ENCODE results near the gene MRPL17. TPM values are rescaled to one million over a fixed set of nuclear protein-coding genes. Genes with fewer than 3 reads are reported as not detected.
"Not testable (repeated sequence)": the region's sequence is repeated elsewhere in the genome, so short reads cannot be mapped to it uniquely, and the experiment has no call there.

The MRPL17 gene
- total and polyA plus RNA-seq, 10 of the 15 experiments (the other 5 are each of a cell fraction or from before 2014, with no cell fraction given) = 60.3 to 171 (median 94.8) TPM

DNA sequence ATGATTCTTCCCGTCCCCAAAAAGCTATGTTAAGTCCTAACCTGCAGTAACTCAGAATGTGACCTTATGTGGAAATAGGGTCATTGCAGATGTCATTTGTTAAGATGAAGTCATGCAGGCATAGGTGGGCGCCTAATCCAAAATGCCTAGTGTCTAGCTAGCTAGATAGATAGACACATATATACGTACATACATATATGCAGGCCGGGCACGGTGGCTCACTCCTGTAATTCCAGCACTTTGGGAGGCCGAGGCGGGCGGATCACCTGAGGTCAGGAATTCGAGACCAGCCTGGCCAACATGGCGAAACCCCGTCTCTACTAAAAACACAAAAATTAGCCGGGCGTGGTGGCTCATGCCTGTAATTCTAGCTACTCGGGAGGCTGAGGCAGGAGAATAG, 928 bp upstream of the MRPL17 start:
- H3K9me3 ChIP-seq (replicated peaks; ENCODE audit: control insufficient read depth, insufficient read depth, low read length); H3K4me1 ChIP-seq (ENCODE audit: control insufficient read depth, insufficient read depth, low read length); intact Hi-C loops (cut with micrococcal nuclease; ENCODE audit: unreplicated experiment); H4K20me1 ChIP-seq (ENCODE audit: control insufficient read depth, insufficient read depth); ATAC-seq; H3K27ac ChIP-seq (ENCODE audit: control insufficient read depth, insufficient read depth); DNase-seq (ENCODE audit: low read depth, low spot score); H3K27me3 ChIP-seq (replicated peaks in 1 of 2; ENCODE audit: control insufficient read depth in 2 of 2, insufficient read depth in 2 of 2, low read length in 1 of 2); BruUV-seq (replicated peaks); FAIRE-seq: not testable (repeated sequence)
- RAD21 ChIA-PET (ENCODE audit: unreplicated experiment) = interaction anchor here (1.3 to 5.0 kb wide), 9 partner anchors 22 to 305 kb away, joined by 3 to 74 read pairs (median 21); partner anchors contain the start of genes ARFIP2, ILK, RRP8 and TAF10
- peak overlapping the region; percentile 81; the same call in 1 of the 2 replicates for H3K9ac ChIP-seq (ENCODE audit: control insufficient read depth, insufficient read depth, low read length)
- 0 out of 2 replicates have a peak, but pooled peaks have one; percentile 15 for TF ChIP-seq NR2F1 (conservative IDR thresholded peaks at IDR 0.05)
- peaks cover 0 to 13% of the 10 kb centered on the region in 2 experiments; a peak in 1 of 4 replicates for H3K36me3 ChIP-seq (ENCODE audit: control insufficient read depth in 2 of 2, insufficient read depth in 2 of 2, low read length in 1 of 2)
- peaks cover 29% of the 10 kb centered on the region for H3K79me2 ChIP-seq (ENCODE audit: control insufficient read depth, insufficient read depth, low read length)
- POLR2A ChIA-PET = interaction anchor here (0.9 to 4.6 kb wide), 7 partner anchors 9 to 80 kb away, joined by 3 to 34 read pairs (median 13); partner anchors contain the start of genes ILK, RRP8, TAF10 and TPP1
- in situ Hi-C loops (cut with MboI) = loop anchor here (5.0 kb wide), 1 partner anchor 152 kb away; no protein-coding TSS in a partner anchor
- peak overlapping the region; percentile 87 for H2AFZ ChIP-seq (ENCODE audit: control insufficient read depth, low read depth, low read length)
- 88% methylated on average over 14 of the region's 14 CpGs for WGBS (ENCODE audit: insufficient coverage, insufficient replicate concordance, low lambda C conversion rate, missing lambda C conversion rate)
- CTCF ChIA-PET = interaction anchor here (1.3 to 5.5 kb wide), 24 partner anchors 8 to 305 kb away, joined by 3 to 126 read pairs (median 8); partner anchors contain the start of genes ARFIP2, ILK, TAF10 and TIMM10B
- peak overlapping the region; percentile 45 for H3K4me2 ChIP-seq (ENCODE audit: control insufficient read depth, insufficient read depth)
- SMC1A ChIA-PET (ENCODE audit: uncharacterized antibody, unreplicated experiment) = interaction anchor here (0.9 to 4.4 kb wide), 15 partner anchors 10 to 305 kb away, joined by 3 to 57 read pairs (median 8); partner anchors contain the start of genes ARFIP2, ILK, RRP8 and TAF10
- H3K4me3 ChIP-seq = peak overlapping the region; percentile 59; the same call in 1 of the 2 replicates

DNA sequence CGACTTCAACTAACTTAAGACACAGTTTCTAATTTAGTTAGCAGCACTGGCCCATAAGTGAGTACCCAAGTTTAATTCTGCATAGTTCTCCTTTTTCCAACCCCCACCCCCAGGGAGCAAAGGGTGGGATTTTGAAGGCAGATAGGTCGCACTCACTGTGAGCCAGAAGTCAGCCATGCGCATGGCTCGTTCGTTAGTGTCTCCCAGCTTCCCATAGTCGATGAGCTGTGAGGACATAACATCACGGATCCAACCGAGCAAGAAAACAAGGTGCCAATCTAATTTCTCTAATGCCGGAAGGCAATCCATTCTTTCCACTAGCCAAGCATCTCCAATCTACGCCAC, 577 bp downstream of the MRPL17 start:
- intact Hi-C loops (cut with micrococcal nuclease; ENCODE audit: unreplicated experiment) = loop anchor here (2.0 kb wide), 1 partner anchor 70 kb away; the partner anchor contains the start of gene TAF10
- FAIRE-seq = no peak
- POLR2A ChIA-PET = interaction anchor here (0.8 to 4.6 kb wide), 12 partner anchors 9 to 201 kb away, joined by 3 to 34 read pairs (median 4); partner anchors contain the start of genes ARFIP2, ILK, RRP8 and TAF10

More for the DNA sequence above, 577 bp downstream of the MRPL17 start:
- RAD21 ChIA-PET (ENCODE audit: unreplicated experiment) = interaction anchor here (0.6 to 5.0 kb wide), 26 partner anchors 8 to 303 kb away, joined by 3 to 74 read pairs (median 4); partner anchors contain the start of genes ARFIP2, ILK, RRP8 and SMPD1
- SMC1A ChIA-PET (ENCODE audit: uncharacterized antibody, unreplicated experiment) = interaction anchor here (0.6 to 4.4 kb wide), 23 partner anchors 9 to 303 kb away, joined by 3 to 57 read pairs (median 6); partner anchors contain the start of genes ARFIP2, ILK, RRP8 and TAF10
- peak overlapping the region; percentile 77 for H2AFZ ChIP-seq (ENCODE audit: control insufficient read depth, low read depth, low read length)
- ATAC-seq (peak; percentile 14), DNase-seq (ENCODE audit: low read depth, low spot score) (no peak)
- H3K79me2 ChIP-seq (ENCODE audit: control insufficient read depth, insufficient read depth, low read length) = peaks cover 29% of the 10 kb centered on the region
- H3K36me3 ChIP-seq (ENCODE audit: control insufficient read depth in 2 of 2, insufficient read depth in 2 of 2, low read length in 1 of 2) = peaks cover 0 to 13% of the 10 kb centered on the region in 2 experiments; a peak in 1 of 4 replicates
- peak overlapping the region; percentile 83 for H3K27ac ChIP-seq (ENCODE audit: control insufficient read depth, insufficient read depth)
- TF ChIP-seq BMI1 (IDR thresholded peaks at IDR 0.05; ENCODE audit: borderline replicate concordance) = no peak
- no peak for TF ChIP-seq BCL11A (IDR thresholded peaks at IDR 0.05; ENCODE audit: low read depth, low read length)
- no peak for TF ChIP-seq POU2F2 (IDR thresholded peaks at IDR 0.05; ENCODE audit: borderline replicate concordance, low read depth, low read length)
- no peak for TF ChIP-seq MEF2A (IDR thresholded peaks at IDR 0.05; ENCODE audit: insufficient read depth, low read depth, low read length)
- TF ChIP-seq NRF1 (conservative IDR thresholded peaks at IDR 0.05; ENCODE audit: low read depth, low read length) = no peak
- peak; percentile 27; the same call in 1 of the 2 replicates for TF ChIP-seq PAX5 (IDR thresholded peaks at IDR 0.05; ENCODE audit: borderline replicate concordance, low read depth, low read length)
- TF ChIP-seq DPF2 (IDR thresholded peaks at IDR 0.05) = no peak
- TF ChIP-seq, protein P1, sequence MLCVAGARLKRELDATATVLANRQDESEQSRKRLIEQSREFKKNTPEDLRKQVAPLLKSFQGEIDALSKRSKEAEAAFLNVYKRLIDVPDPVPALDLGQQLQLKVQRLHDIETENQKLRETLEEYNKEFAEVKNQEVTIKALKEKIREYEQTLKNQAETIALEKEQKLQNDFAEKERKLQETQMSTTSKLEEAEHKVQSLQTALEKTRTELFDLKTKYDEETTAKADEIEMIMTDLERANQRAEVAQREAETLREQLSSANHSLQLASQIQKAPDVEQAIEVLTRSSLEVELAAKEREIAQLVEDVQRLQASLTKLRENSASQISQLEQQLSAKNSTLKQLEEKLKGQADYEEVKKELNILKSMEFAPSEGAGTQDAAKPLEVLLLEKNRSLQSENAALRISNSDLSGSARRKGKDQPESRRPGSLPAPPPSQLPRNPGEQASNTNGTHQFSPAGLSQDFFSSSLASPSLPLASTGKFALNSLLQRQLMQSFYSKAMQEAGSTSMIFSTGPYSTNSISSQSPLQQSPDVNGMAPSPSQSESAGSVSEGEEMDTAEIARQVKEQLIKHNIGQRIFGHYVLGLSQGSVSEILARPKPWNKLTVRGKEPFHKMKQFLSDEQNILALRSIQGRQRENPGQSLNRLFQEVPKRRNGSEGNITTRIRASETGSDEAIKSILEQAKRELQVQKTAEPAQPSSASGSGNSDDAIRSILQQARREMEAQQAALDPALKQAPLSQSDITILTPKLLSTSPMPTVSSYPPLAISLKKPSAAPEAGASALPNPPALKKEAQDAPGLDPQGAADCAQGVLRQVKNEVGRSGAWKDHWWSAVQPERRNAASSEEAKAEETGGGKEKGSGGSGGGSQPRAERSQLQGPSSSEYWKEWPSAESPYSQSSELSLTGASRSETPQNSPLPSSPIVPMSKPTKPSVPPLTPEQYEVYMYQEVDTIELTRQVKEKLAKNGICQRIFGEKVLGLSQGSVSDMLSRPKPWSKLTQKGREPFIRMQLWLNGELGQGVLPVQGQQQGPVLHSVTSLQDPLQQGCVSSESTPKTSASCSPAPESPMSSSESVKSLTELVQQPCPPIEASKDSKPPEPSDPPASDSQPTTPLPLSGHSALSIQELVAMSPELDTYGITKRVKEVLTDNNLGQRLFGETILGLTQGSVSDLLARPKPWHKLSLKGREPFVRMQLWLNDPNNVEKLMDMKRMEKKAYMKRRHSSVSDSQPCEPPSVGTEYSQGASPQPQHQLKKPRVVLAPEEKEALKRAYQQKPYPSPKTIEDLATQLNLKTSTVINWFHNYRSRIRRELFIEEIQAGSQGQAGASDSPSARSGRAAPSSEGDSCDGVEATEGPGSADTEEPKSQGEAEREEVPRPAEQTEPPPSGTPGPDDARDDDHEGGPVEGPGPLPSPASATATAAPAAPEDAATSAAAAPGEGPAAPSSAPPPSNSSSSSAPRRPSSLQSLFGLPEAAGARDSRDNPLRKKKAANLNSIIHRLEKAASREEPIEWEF (IDR thresholded peaks at IDR 0.05; ENCODE audit: insufficient replicate concordance, low read depth, low read length) = no peak
- TF ChIP-seq JUND (IDR thresholded peaks at IDR 0.05; ENCODE audit: low read depth, low read length) = no peak
- CTCF ChIA-PET = interaction anchor here (0.7 to 5.5 kb wide), 33 partner anchors 9 to 303 kb away, joined by 3 to 126 read pairs (median 6); partner anchors contain the start of genes ARFIP2, ILK, TAF10 and TIMM10B
- H3K9me3 ChIP-seq (replicated peaks; ENCODE audit: control insufficient read depth, insufficient read depth, low read length) = no peaks in the 10 kb centered on the region
- H3K4me1 ChIP-seq (ENCODE audit: control insufficient read depth, insufficient read depth, low read length) = 0 out of 2 replicates have a peak, but pooled peaks cover 2% of the 10 kb centered on the region
- 0% methylated on average over 10 of the region's 10 CpGs for WGBS (ENCODE audit: insufficient coverage, insufficient replicate concordance, low lambda C conversion rate, missing lambda C conversion rate)
- peak overlapping the region; percentile 81 for H3K9ac ChIP-seq (ENCODE audit: control insufficient read depth, insufficient read depth, low read length)
- no peaks in the 10 kb centered on the region for H3K27me3 ChIP-seq (replicated peaks in 1 of 2; ENCODE audit: control insufficient read depth in 2 of 2, insufficient read depth in 2 of 2, low read length in 1 of 2)
- peak overlapping the region; percentile 77 for H3K4me2 ChIP-seq (ENCODE audit: control insufficient read depth, insufficient read depth)
- in situ Hi-C loops (cut with MboI) = loop anchor here (5.0 kb wide), 1 partner anchor 150 kb away; no protein-coding TSS in a partner anchor
- TSS peak; percentile 83 for BruUV-seq (replicated peaks)
- peak overlapping the region; percentile 97 for H3K4me3 ChIP-seq
- H4K20me1 ChIP-seq (ENCODE audit: control insufficient read depth, insufficient read depth) = no peaks in the 10 kb centered on the region

Data from GM12878 (cell line).